Sciatic nerve (tissue), 2 donors: ENCODE measurements around the gene SH3TC2. TPM values are rescaled to one million over a fixed set of nuclear protein-coding genes. Genes with fewer than 3 reads are reported as not detected.

ENCODE experiments used
- ATAC-seq: fragments of 200-7000 bp; cut with Tn5 transposase; one replicate; pipeline ENCODE4 v1.9.1; 2020; ENCODE audit warnings: mild to moderate bottlenecking, moderate library complexity
- DNase-seq: peaks from one replicate; pipeline ENCODE4 v3.0.0-alpha.2; 2020; ENCODE audit warnings: low spot score
- intact Hi-C: fragments of 100-400 bp; cut with DNase I; formaldehyde crosslinking; loops from one replicate; pipeline ENCODE4 v1.14.2; 2022
- total RNA-seq: library from RNA; stranded (reverse); fragmentation: NEBNext Ultra II Directional; extraction: Animal tissue kit (Norgen Biotek cat#: 25700); gene quantifications from one replicate; pipeline ENCODE4 v1.2.1, GENCODE V29; 2021
- donor health status: DM: no; HTN: no; CAD: no.
- donor health status: DM: no; HTN: no; CAD: no.

SH3TC2 gene
- total RNA-seq, 1 donor from 2014 or later: 59.1 TPM

DNA sequence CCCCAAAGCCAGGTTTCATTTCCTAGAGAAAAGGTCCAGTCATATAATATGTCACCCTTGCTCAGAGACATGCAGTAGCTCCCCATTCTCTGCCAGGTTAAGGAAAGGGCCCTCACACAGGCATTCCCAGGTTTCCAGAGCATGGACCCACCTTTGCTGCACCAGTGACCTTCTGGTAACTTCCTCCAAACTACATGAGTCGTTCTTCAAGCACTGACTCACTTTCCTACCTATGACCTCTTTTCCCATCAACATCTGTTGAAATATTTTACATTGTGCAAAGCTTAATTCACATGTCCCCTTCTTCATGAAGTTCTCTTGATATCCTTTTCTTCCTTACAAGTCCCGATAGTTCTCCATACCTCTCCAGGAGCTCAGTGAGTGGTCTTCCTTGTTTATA is 25.9 kb downstream of the SH3TC2 start:
- intact Hi-C loops: loop anchor here (5.0 to 10.0 kb wide), 2 partner anchors 78 to 300 kb away; no protein-coding TSS in a partner anchor
- no peak for DNase-seq
- no peak for ATAC-seq

DNA sequence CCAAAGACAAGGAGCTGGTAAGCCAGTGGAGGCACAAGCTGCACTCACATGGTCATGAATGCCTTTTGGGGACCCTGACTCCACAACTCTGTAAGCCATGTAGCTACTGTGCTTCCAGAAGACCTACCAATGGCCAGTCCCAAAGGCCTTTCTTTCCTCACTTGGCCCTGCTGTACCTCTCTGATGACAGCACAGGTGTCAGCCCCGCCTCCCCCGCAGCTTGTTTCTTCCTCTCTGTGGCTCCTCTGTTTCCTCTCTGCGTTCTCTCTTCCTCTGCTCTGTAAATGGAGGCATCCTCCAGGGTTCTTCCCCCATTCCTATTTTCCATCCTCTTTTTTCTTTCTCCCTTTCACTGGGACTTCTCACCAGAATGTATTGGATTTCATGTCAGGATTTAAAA is 26.7 kb downstream of the SH3TC2 start:
- no peak for DNase-seq
- no peak for ATAC-seq
- intact Hi-C loops: loop anchor here (5.0 to 10.0 kb wide), 2 partner anchors 79 to 299 kb away; no protein-coding TSS in a partner anchor

DNA sequence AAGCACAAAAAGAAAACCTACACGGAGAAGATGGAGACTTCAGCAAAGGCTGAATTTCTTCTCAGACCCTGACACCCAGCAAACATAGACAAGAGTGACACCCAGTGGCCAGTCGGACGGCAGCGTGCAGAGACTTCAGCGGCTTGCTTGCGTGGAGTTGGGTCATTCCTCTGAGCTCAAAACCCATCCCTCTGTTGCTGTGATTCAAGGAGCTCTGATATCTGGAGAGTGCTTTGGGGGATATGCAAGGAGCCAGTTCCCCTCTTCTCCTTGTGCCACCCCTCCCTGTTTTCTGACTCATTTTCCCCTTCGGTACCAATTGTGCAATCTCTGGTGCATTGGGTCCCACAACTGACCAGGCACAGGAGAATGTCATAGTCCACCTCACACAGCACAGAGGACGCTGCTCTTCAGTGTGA is 27.5 kb downstream of the SH3TC2 start:
- ATAC-seq (peak; percentile 93), DNase-seq (peak; percentile 87)
- intact Hi-C loops: loop anchor here (5.0 to 10.0 kb wide), 2 partner anchors 79 to 298 kb away; no protein-coding TSS in a partner anchor

DNA sequence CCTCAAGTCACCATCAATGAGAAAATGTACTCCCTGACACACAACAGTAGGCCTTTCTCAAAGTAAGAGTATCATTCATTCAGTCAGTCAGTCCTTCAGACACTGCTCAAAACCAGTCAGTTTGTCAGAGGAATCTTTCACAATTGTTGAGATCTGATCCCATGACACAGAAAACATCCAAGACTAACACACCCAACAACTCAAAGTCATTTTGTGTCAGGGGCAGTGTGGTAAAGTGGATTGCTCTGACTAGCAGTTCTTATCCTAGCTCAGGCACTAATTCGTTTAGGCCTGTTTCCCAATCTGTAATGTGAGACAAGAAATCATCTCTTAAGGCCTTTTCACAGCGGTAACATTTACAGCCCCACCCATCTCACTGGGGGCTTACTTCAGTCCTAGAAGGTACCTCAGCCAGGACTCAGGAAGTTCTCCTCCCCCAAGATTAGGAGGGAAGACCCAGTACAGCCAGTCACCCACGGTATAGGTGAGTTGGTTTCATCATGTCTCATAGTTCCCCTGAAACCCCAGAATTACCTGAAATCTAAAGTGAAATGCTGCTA is 31.9 kb downstream of the SH3TC2 start:
- intact Hi-C loops: loop anchor here (10.0 kb wide), 1 partner anchor 84 kb away; no protein-coding TSS in a partner anchor
- no peak for DNase-seq
- no peak for ATAC-seq

DNA sequence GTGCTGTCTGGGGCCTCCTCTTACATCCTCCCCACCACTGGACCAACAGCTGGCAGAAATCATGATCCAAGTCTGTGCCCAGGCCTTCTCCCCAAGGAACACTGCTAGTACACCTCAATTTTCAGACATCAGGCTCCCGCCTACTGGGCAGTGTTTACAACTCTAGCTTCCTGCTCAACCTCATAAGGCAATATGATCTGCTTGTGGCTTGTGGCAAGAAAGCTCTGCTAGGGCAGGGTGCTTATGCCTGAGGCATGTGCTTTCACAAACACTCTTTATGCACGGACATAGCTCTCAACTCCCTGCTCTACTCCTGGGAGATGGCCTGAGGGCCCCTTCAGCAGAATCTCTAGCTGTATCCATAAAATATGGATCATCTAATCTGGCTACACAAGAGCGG is 32.5 kb downstream of the SH3TC2 start:
- DNase-seq (no peak), ATAC-seq (no peak)
- intact Hi-C loops: loop anchor here (10.0 kb wide), 1 partner anchor 84 kb away; no protein-coding TSS in a partner anchor

DNA sequence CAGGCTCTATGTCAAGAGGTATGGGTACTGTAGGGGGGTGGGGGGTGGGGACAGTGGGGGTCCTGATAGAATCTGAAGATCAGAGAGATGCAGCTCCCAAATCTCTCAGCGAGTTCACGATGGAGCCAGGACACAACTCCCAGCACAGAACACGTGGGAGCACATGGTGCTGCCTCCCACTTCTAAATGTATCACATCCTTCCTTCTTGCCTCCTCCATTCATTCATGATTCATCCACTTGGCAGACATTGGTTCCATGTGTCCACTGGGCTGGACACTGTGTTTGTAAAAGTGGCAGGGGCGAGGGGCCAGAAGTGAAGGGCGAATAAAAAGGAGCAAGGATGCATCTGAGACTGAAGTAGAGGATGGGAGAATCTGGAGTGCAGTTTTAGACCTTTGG is 33.9 kb downstream of the SH3TC2 start:
- intact Hi-C loops: no loop called here
- no peak for DNase-seq
- no peak for ATAC-seq

DNA sequence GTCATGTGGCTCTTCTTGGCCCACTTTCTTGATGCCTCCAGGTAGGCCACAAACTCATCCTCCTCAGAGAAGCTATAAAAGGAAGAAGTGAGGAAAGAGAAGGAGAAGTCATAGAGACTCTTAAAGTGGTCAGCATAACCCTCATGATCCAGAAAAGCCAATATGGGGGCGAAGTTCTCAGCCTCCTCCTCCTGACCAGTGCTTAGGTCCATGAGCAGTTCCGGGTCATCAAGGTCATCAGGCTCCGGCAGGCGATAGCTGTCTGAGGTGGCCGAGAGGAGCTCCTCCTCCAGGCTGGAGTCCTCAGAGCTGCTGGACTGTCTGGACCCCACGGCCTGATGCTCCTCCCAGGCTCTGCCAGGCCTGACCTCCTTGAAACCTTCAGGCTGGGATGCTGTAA is 34.7 kb downstream of the SH3TC2 start:
- intact Hi-C loops: no loop called here
- ATAC-seq: no peak
- DNase-seq: no peak

DNA sequence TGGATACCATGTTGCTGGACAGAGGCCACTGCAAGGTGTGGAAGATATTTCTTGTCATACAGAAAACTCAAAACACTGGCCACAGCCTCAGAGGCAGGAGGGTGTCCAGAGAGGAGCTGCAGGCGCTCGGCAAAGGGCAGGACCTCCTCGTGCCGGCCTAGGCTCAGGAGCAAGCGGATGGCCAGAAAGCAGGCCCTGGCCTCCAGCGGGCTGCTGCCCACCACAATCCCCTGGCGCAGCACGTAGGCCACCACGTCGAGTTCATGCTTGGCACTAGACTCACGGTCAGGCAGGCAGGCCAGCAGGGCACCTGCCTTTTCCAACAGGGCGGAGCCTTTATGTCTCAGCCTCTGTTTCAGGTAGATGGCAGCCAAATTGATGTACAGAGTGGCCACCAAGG is 35.2 kb downstream of the SH3TC2 start:
- DNase-seq (no peak), ATAC-seq (no peak)
- intact Hi-C loops: no loop called here

DNA sequence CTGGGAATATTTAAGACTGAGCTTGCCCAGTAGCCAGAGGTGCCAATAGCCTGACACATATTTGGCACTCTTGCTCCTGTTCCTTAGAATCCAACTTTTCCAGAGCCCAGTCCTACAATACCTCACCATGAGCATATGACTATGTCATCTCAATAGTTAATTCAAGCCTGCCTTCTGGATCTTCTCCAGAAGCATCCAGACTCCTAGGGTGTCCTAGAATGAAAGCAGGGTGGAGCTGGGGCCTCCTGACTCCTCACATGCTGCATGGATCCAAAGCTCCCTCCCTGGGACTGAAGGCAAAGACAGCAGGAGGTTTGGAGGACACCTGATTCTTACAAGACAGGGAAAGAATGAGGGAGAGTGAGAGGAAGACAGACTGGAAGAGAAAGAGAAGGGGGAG is 37.9 kb downstream of the SH3TC2 start:
- intact Hi-C loops: no loop called here
- no peak for DNase-seq
- no peak for ATAC-seq

DNA sequence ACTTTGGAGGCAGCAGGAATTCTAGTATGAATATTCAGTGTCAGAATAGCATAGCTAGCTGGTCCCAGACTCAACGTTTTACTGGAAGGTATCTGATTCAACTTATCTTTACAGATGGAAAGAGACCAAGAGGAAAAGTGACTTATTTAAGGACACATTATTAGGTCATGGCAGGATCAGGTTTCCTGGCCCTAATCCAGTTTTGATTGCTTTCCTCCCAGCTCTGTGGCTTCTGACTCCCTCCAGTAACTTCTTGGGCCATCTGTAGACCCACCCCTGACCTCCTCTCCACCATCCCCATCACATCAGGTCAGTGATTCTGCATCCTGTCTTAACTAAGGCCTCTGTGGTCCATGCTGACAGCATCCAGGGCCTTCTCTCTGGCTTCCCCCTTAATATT is 38.4 kb downstream of the SH3TC2 start:
- DNase-seq: no peak
- no peak for ATAC-seq
- intact Hi-C loops: no loop called here

DNA sequence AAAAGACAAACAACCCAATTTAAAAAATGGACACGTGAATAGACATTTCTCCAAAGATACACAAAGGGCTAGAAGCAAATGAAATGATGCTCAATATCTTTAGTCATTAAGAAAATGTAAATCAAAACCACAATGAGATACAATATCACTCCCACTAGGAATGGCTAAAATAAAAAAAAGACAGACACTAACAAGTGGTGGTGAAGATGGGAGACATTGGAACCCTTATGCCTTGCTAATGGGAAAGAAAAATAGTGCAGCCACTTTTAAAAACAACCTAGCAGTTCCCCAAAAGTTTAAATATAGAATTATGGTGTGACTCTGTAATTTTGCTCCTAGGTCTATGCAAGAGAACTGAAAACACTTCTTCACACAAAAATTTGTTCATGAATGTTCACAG is 40.7 kb downstream of the SH3TC2 start:
- no peak for ATAC-seq
- intact Hi-C loops: no loop called here
- no peak for DNase-seq

DNA sequence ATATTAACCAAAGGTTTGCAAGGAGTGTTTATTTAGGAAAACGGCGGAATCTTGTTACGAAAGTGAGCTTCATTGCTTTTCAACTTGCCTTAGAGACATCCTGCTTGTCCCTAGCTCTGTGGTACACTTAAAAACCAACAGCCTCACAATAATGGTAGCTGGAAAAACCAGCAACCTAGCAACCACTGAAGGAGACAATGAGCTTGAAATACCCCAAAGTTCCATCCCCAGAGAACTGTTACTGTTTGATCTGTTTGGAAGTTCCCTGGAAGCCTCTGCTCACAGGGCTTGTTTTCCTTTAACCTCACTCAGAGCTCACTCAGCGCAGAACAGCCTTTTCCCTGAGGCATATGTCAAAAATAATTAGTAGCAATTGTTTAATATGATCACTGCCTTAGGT is 43.2 kb downstream of the SH3TC2 start:
- DNase-seq: no peak
- ATAC-seq: peak; percentile 41
- intact Hi-C loops: no loop called here

DNA sequence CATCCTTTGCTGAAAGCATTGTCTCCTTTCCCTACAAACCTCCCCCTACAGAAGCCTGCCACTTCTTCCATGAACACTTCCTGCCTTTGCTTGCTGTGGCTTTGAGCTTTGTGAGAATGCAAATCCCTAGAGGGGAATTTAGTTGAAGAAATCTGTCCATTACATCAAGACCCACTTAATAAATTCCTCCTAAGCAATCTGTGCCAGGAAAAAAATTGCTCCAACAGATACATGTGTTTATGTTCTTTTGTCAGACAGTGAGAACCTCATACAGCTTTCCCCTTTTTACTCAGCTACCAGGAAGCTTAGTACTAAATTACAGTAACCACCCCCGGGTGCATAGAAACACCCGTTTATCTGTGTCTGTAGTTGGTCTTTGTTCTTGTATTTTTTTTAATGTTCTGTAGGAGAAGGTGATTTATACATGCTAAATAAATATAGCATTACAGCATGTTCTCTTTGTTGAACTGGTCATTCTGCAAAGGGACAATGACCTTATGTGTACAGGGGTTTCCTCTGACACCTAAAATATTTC is 43.9 kb downstream of the SH3TC2 start:
- intact Hi-C loops: no loop called here
- no peak for ATAC-seq
- DNase-seq: no peak

DNA sequence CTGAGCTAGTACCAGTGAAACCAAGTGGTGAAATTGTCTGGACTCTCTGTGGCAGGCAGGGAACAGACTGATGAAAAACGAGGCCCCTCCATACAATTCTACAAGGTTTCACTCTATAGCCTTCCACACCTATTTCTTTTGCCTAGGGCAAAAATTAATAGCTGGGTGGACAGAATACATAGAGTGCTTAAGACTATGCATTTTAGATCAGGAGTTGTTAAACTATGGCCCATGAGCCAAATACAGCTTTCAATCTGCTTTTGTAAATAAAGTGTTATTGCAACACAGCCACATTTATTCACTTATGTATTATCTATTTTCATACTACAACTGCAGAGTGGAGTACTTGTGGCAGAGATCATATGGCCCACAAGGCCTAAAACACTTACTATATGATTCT is 45.2 kb downstream of the SH3TC2 start:
- intact Hi-C loops: no loop called here
- DNase-seq (no peak), ATAC-seq (no peak)

DNA sequence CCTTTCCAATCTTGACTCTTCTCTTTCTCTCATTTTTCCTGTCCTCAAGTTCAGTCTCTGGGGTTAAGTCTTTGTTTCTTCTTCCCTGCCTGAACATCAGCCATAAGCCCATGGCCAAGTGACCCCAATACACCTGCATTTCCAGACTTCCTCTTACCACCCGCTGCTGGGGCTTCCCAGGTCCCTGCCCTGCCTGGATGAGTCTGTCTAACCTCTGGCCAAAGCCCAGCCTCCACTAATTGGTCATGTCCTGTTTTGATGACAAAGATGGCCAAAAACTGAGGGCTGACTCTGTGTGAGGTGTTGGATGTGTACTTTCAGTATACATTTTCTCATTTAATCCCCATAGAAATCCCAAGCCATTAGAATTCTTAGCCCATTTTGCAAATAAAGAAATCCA is 47.3 kb downstream of the SH3TC2 start:
- intact Hi-C loops: no loop called here
- ATAC-seq (no peak), DNase-seq (no peak)

DNA sequence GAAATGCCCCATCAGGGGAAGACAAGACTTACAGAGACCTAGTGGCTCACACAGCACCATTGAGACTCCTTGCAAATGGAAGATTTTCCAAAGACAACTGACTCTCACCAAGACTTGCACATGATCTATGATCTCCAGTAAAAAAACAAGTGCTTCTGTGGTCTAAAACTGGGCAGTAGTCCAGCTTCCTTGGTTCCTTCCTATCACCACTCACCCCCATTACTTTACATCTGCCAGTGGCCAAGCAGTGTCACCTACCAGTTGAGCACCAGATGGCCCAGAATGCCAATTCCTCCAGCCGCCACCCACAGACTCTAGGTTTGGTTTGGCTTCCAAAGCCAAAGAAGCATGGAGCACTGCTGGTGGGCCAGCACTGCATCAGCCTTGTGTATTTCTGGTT is 47.7 kb downstream of the SH3TC2 start:
- intact Hi-C loops: no loop called here
- no peak for DNase-seq
- no peak for ATAC-seq

DNA sequence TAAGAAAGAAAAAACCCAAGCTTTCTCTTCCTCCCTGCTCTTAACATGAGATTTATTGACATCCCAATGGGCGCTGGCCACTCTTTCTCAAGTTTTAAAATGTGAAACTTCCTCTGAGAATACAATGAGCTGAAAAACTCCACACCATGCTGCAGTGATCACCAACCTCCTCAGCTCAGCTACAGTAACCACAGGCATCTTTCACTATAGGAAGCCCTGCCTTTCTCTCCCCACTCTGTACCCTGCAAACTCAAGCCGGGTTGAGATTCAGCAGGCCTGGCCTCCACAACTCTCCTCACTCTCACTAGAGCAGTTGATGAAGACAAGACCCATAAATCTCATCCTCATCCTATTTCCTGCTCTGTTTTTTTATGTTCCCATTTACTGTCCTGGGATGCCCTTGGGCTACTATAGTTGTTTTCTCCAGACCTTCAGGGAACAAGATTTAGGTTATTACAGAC is 48.3 kb downstream of the SH3TC2 start:
- DNase-seq: no peak
- no peak for ATAC-seq
- intact Hi-C loops: no loop called here

DNA sequence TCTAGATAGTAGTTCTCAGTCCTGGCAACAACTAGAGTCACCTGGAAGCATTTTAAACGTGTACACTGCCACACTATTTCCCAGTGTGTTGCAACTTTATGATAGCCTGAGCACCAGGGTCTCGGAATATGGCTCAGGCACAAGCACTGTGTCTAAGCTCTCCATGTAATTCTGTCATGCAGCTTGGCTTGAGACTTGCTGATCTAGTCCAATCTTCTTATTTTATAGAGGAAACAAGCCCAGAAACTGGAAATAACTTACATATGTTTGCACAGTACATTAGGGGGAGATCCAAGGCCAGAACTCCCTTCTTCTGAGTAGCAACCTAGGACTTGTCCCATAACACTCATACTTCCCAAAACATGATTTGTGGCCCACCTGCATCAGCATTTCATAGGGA is 49.1 kb downstream of the SH3TC2 start:
- DNase-seq (no peak), ATAC-seq (no peak)
- intact Hi-C loops: no loop called here

DNA sequence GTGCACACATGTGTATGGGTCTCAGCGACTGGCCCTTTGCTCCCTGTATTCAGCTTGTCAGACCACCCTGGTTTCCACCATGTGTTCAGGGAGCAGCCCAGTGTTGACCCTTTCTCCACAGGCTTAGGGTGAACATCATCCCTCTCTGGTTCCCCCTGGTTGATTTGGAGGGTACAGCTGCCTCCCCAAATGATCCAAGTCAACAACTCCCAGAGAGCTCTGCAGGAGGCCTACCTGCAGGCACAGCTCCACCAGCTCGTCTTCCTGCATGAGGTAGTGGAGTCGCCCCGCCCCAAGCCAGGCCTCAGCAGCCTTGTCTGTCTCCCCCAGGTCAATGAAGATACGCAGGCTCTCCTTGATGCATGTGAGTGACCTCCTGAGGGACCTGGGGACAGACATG is 50.5 kb downstream of the SH3TC2 start:
- DNase-seq (no peak), ATAC-seq (no peak)
- intact Hi-C loops: no loop called here

DNA sequence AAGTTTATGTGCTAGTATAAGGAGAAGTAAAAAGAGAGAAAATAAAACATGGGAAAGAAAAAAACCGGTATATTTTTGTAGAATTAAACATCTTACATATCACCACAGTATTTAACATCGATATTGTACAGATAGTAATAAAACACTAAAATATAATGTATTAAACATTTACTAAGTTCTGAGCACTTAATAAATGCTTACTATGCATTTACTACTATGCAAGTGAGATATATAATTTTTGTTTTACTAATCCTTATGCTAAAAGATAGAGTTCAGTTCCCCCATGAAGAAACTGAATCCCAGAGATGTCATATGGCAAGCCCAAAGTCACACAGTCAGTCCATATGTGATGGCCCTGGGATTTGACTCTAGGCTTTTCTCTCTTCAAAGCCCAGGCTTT is 51.1 kb downstream of the SH3TC2 start:
- ATAC-seq (no peak), DNase-seq (no peak)
- intact Hi-C loops: no loop called here

DNA sequence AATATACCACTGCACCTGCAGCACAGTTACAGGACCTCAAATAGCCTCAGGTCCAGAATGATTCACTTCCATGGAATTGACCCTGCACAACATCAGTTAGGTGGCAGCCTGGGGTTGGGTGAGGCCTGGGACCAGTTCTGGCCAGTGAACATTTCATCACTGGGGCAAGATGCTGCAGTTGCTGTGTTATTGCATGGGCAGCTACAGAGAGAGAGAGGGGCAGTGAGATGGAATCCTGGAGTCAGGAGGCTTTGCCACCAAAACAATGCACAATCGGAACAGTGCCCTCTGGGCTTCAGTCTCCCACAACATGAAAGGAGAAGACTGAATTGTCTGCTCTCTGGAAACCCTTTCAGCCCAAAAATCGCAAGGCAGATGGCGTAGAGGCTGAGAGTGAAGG is 51.8 kb downstream of the SH3TC2 start:
- intact Hi-C loops: no loop called here
- no peak for ATAC-seq

More for the DNA sequence above, 51.8 kb downstream of the SH3TC2 start:
- no peak for DNase-seq
